CD14-positive monocyte (primary cell): ENCODE results near the gene EPHB6. TPM values are rescaled to one million over a fixed set of nuclear protein-coding genes. Genes with fewer than 3 reads are reported as not detected.

Experiments
- DNase-seq, 3 donors: peaks; one replicate each; pipeline ENCODE4 v3.0.0-alpha.2; 2011 to 2022
- H2AFZ ChIP-seq: 2 replicates; pipeline ENCODE4 v1.6.0; 2012; ENCODE audit warnings: mild to moderate bottlenecking, low read depth, low read length, inconsistent platforms; ENCODE audit not compliant: insufficient read depth, poor library complexity, severe bottlenecking
- H3K27ac ChIP-seq, 2 donors: 1 replicate in 1 of 2; 2 replicates in 1 of 2; pipeline ENCODE4 v1.5.1; 2012 to 2013; ENCODE audit warnings: low read length in 2 of 2, control low read depth in 1 of 2, inconsistent platforms in 1 of 2, low read depth in 1 of 2, mild to moderate bottlenecking in 1 of 2
- H3K27me3 ChIP-seq, 2 donors: one replicate each; pipeline versions ENCODE4 v1.6.0 to v1.6.1; 2011 to 2013; ENCODE audit warnings: low read length in 2 of 2; ENCODE audit not compliant: control insufficient read depth in 2 of 2, insufficient read depth in 2 of 2
- H3K36me3 ChIP-seq, 2 donors: replicated peaks in 1 of 2; 1 replicate in 1 of 2; 2 replicates in 1 of 2; pipeline versions ENCODE4 v1.5.1 to v1.6.1; 2012 to 2013; ENCODE audit warnings: low read length in 2 of 2, control low read depth in 1 of 2, inconsistent platforms in 1 of 2, mild to moderate bottlenecking in 1 of 2; ENCODE audit not compliant: insufficient read depth in 2 of 2, control insufficient read depth in 1 of 2
- H3K4me1 ChIP-seq, 2 donors: 1 replicate in 1 of 2; 2 replicates in 1 of 2; pipeline versions ENCODE4 v1.5.1 to v1.6.1; 2012 to 2013; ENCODE audit warnings: low read length in 2 of 2, control low read depth in 1 of 2, inconsistent platforms in 1 of 2, mild to moderate bottlenecking in 1 of 2, moderate library complexity in 1 of 2; ENCODE audit not compliant: insufficient read depth in 2 of 2, control insufficient read depth in 1 of 2
- H3K4me2 ChIP-seq: replicated peaks from 2 replicates; pipeline ENCODE3; 2012; ENCODE audit warnings: low read length, moderate library complexity, mild to moderate bottlenecking; ENCODE audit not compliant: poor library complexity, severe bottlenecking; ENCODE audit errors: extremely low read depth
- H3K4me3 ChIP-seq, 3 experiments: fragments of 200-600 bp in 1 of 3; sonication (generic) in 1 of 3; replicated peaks in 1 of 3; 1 replicate in 2 of 3; 2 replicates in 1 of 3; pipeline ENCODE4 v1.5.1; 2011 to 2013; ENCODE audit warnings: low read length in 3 of 3, mild to moderate bottlenecking in 3 of 3, control low read depth in 2 of 3, low read depth in 2 of 3, inconsistent platforms in 1 of 3, moderate library complexity in 1 of 3
- H3K79me2 ChIP-seq: 2 replicates; pipeline ENCODE4 v1.6.0; 2012; ENCODE audit warnings: mild to moderate bottlenecking, control low read depth, inconsistent platforms, low read length, moderate library complexity; ENCODE audit not compliant: insufficient read depth
- H3K9ac ChIP-seq: 2 replicates; pipeline ENCODE4 v1.6.0; 2017; ENCODE audit warnings: low read length, mild to moderate bottlenecking; ENCODE audit not compliant: insufficient read depth, poor library complexity, severe bottlenecking
- H3K9me3 ChIP-seq, 2 donors: replicated peaks in 1 of 2; 1 replicate in 1 of 2; 2 replicates in 1 of 2; pipeline versions ENCODE4 v1.5.1 to v1.6.1; 2012 to 2013; ENCODE audit warnings: low read length in 2 of 2, control low read depth in 1 of 2; ENCODE audit not compliant: control insufficient read depth in 1 of 2, insufficient read depth in 1 of 2
- H4K20me1 ChIP-seq: 2 replicates; pipeline ENCODE4 v1.6.0; 2012; ENCODE audit warnings: mild to moderate bottlenecking, low read length, control low read depth, moderate library complexity; ENCODE audit not compliant: insufficient read depth
- H3K27ac Mint-ChIP-seq, 7 donors: one replicate each; pipeline ENCODE4 v1.8.0; 2020; ENCODE audit warnings: mild to moderate bottlenecking in 7 of 7, mixed read lengths in 7 of 7, moderate library complexity in 6 of 7, inconsistent platforms in 2 of 7
- H3K27me3 Mint-ChIP-seq, 3 donors: one replicate each; pipeline ENCODE4 v1.8.0; 2021 to 2022; ENCODE audit warnings: low read depth in 3 of 3, mild to moderate bottlenecking in 3 of 3, mixed read lengths in 3 of 3, moderate library complexity in 3 of 3, inconsistent platforms in 1 of 3
- H3K36me3 Mint-ChIP-seq, 2 donors: one replicate each; pipeline ENCODE4 v1.8.0; 2020; ENCODE audit warnings: mixed read lengths in 2 of 2, inconsistent platforms in 1 of 2, mild to moderate bottlenecking in 1 of 2
- H3K4me1 Mint-ChIP-seq: one replicate; pipeline ENCODE4 v1.8.0; 2020; ENCODE audit warnings: mild to moderate bottlenecking, mixed read lengths
- H3K4me3 Mint-ChIP-seq, 2 donors: one replicate each; pipeline ENCODE4 v1.8.0; 2020; ENCODE audit warnings: mild to moderate bottlenecking in 2 of 2, mixed read lengths in 2 of 2, moderate library complexity in 1 of 2
- H3K9me3 Mint-ChIP-seq, 7 donors: one replicate each; pipeline ENCODE4 v1.8.0; 2020 to 2022; ENCODE audit warnings: mixed read lengths in 7 of 7, mild to moderate bottlenecking in 6 of 7, moderate library complexity in 6 of 7, inconsistent platforms in 2 of 7
- WGBS: methylation state at CpG from one replicate; pipeline ENCODE4 v1.1.5; 2013; ENCODE audit warnings: missing lambda C conversion rate; ENCODE audit not compliant: insufficient coverage; 5-methylcytosine and 5-hydroxymethylcytosine counted together
- intact Hi-C, 2 donors: fragments of 100-400 bp; cut with micrococcal nuclease; formaldehyde crosslinking; loops; one replicate each; pipeline versions ENCODE4 v1.15.0 to v1.15.1; 2023
- polyA plus RNA-seq, 3 donors: library from polyadenylated mRNA; depleted of rRNA in 1 of 3; unstranded in 2 of 3; stranded (reverse) in 1 of 3; fragments of 300-500 nt in 2 of 3; fragments of >200 nt in 1 of 3; fragmentation: Illumina TruSeq in 2 of 3; gene quantifications; 1 replicate in 2 of 3; 2 replicates in 1 of 3; pipeline ENCODE4 v1.2.3, GENCODE V29; 2012 to 2021
- TF ChIP-seq, protein P1 (sequence below): fragments of 200-600 bp; IDR thresholded peaks from one replicate; pipeline ENCODE4 v1.8.0; 2022; ENCODE audit warnings: antibody characterized with exemption, mild to moderate bottlenecking

Gene EPHB6
- polyA plus RNA-seq, 3 donors: 7.9 to 18.2 (median 9.3) TPM

GRCh38 chr7:142886866-142887265, 32.0 kb downstream of the EPHB6 start:
- Histone ChIP-seq H3K27ac (no peak overlapping the region), H3K79me2 (no peaks in the 10 kb centered on the region), H3K36me3 (no peaks in the 10 kb centered on the region), H2AFZ (no peak overlapping the region), H3K4me3 (no peak overlapping the region), H4K20me1 (no peaks in the 10 kb centered on the region), H3K27me3 (no peaks in the 10 kb centered on the region), H3K9me3 (no peaks in the 10 kb centered on the region), H3K4me2 (no peak overlapping the region), H3K9ac (no peak overlapping the region), H3K4me1 (no peaks in the 10 kb centered on the region)
- DNase-seq: no peak
- Mint-ChIP-seq H3K4me3 (no peak overlapping the region), H3K27ac (no peak overlapping the region), H3K9me3 (peaks cover 0 to 1% (median 0%) of the 10 kb centered on the region in 7 donors), H3K27me3 (peaks cover 1 to 5% (median 5%) of the 10 kb centered on the region in 3 donors), H3K4me1 (no peaks in the 10 kb centered on the region), H3K36me3 (no peaks in the 10 kb centered on the region)
- TF ChIP-seq, protein P1, sequence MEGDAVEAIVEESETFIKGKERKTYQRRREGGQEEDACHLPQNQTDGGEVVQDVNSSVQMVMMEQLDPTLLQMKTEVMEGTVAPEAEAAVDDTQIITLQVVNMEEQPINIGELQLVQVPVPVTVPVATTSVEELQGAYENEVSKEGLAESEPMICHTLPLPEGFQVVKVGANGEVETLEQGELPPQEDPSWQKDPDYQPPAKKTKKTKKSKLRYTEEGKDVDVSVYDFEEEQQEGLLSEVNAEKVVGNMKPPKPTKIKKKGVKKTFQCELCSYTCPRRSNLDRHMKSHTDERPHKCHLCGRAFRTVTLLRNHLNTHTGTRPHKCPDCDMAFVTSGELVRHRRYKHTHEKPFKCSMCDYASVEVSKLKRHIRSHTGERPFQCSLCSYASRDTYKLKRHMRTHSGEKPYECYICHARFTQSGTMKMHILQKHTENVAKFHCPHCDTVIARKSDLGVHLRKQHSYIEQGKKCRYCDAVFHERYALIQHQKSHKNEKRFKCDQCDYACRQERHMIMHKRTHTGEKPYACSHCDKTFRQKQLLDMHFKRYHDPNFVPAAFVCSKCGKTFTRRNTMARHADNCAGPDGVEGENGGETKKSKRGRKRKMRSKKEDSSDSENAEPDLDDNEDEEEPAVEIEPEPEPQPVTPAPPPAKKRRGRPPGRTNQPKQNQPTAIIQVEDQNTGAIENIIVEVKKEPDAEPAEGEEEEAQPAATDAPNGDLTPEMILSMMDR: no peak
- intact Hi-C loops: loop anchor here in 1 of 2 donors (10.0 kb wide), 1 partner anchor 118 kb away; no protein-coding TSS in a partner anchor
- WGBS: 84% methylated on average over 4 of the region's 7 CpGs

DNA sequence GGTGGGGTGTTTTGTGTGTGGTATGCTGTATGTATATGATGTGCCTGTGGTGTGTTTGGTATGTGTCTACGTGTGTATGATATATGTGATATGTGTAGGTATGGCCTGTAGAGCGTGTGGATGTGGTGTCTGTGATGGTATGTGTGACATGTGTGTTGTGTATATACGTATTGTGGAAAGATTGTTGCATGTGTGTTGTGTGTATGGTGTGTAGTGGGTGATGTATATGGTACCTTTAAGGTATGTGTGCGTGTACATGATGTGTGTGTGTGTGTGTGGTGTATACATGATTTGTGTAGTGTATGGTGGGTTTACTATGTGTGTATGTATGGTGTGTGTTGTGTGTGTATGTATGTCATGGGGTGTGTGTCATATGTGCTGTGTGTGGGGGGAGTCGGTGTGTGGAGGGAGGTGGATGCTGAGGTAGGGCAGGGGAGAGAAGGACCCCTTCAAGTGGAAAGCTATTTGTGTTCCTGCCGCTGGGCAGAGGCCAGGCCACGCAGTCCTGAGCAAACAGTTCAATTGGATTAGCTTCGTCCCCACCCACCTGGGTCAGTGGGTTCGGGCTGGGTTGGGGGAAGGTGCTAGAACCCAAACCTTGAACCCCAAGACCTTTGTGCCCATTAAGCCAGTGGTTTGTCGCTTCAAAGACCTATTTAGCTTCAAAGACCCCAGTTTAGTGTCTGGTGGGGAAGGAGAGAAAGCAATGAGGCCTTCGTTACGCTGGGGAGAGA, 32.6 kb downstream of the EPHB6 start:
- Histone ChIP-seq H3K79me2 (no peaks in the 10 kb centered on the region), H3K4me2 (no peak overlapping the region), H3K27ac (no peak overlapping the region), H3K27me3 (no peaks in the 10 kb centered on the region), H3K4me1 (no peaks in the 10 kb centered on the region), H3K9me3 (no peaks in the 10 kb centered on the region), H3K36me3 (no peaks in the 10 kb centered on the region), H2AFZ (no peak overlapping the region), H4K20me1 (no peaks in the 10 kb centered on the region), H3K4me3 (no peak overlapping the region), H3K9ac (no peak overlapping the region)
- no peak for DNase-seq
- no peaks in the 10 kb centered on the region for H3K36me3 Mint-ChIP-seq
- TF ChIP-seq, protein P1: no peak
- H3K27ac Mint-ChIP-seq: no peak overlapping the region
- 96% methylated on average over 8 of the region's 12 CpGs for WGBS
- intact Hi-C loops: loop anchor here in 1 of 2 donors (10.0 kb wide), 1 partner anchor 117 kb away; no protein-coding TSS in a partner anchor
- H3K4me1 Mint-ChIP-seq: no peaks in the 10 kb centered on the region
- no peak overlapping the region for H3K4me3 Mint-ChIP-seq
- H3K27me3 Mint-ChIP-seq: peaks cover 0 to 5% (median 5%) of the 10 kb centered on the region in 3 donors
- H3K9me3 Mint-ChIP-seq: peaks cover 0 to 1% (median 0%) of the 10 kb centered on the region in 7 donors
